Natural killer cell (primary cell): ENCODE results near the gene SCLT1. TPM values are rescaled to one million over a fixed set of nuclear protein-coding genes. Genes with fewer than 3 reads are reported as not detected.

ENCODE experiments used
- ATAC-seq, 3 donors: fragments of 150-1000 bp in 2 of 3; fragments of 200-7000 bp in 1 of 3; cut with Tn5 transposase; 1 replicate in 1 of 3; 2 replicates in 2 of 3; pipeline ENCODE4 v1.10.0; 2021; ENCODE audit warnings: mild to moderate bottlenecking in 2 of 3, moderate library complexity in 2 of 3
- DNase-seq, 2 donors: peaks; one replicate each; pipeline versions ENCODE4 v3.0.0 to v3.0.0-alpha.2; 2013 to 2021; ENCODE audit warnings: mixed read lengths in 1 of 2
- H3K27ac ChIP-seq: one replicate; pipeline ENCODE4 v1.5.1; 2013; ENCODE audit warnings: mild to moderate bottlenecking, low read length
- H3K27me3 ChIP-seq: one replicate; pipeline ENCODE4 v1.6.1; 2013; ENCODE audit warnings: low read length; ENCODE audit not compliant: control insufficient read depth, insufficient read depth
- H3K36me3 ChIP-seq: one replicate; pipeline ENCODE4 v1.6.1; 2013; ENCODE audit warnings: low read length; ENCODE audit not compliant: control insufficient read depth, insufficient read depth
- H3K4me1 ChIP-seq: one replicate; pipeline ENCODE4 v1.6.1; 2013; ENCODE audit warnings: low read length; ENCODE audit not compliant: control insufficient read depth, insufficient read depth
- H3K4me3 ChIP-seq: one replicate; pipeline ENCODE4 v1.5.1; 2013; ENCODE audit warnings: low read length
- H3K9me3 ChIP-seq: one replicate; pipeline ENCODE4 v1.6.1; 2013; ENCODE audit warnings: low read length; ENCODE audit not compliant: control insufficient read depth, insufficient read depth
- H3K27ac Mint-ChIP-seq, 2 donors: one replicate each; pipeline ENCODE4 v1.8.0; 2022; ENCODE audit warnings: mild to moderate bottlenecking in 2 of 2, mixed read lengths in 2 of 2, moderate library complexity in 1 of 2
- H3K27me3 Mint-ChIP-seq, 2 donors: one replicate each; pipeline ENCODE4 v1.8.0; 2022; ENCODE audit warnings: low read depth in 2 of 2, mixed read lengths in 2 of 2
- H3K36me3 Mint-ChIP-seq: one replicate; pipeline ENCODE4 v1.8.0; 2022; ENCODE audit warnings: mixed read lengths
- H3K4me1 Mint-ChIP-seq, 2 donors: one replicate each; pipeline ENCODE4 v1.8.0; 2022; ENCODE audit warnings: mixed read lengths in 2 of 2
- H3K4me3 Mint-ChIP-seq: one replicate; pipeline ENCODE4 v1.8.0; 2022; ENCODE audit warnings: mild to moderate bottlenecking, moderate library complexity, mixed read lengths
- H3K9me3 Mint-ChIP-seq, 2 donors: one replicate each; pipeline ENCODE4 v1.8.0; 2022; ENCODE audit warnings: mixed read lengths in 2 of 2
- WGBS: methylation state at CpG from one replicate; pipeline ENCODE4 v1.1.7; 2013; ENCODE audit warnings: missing lambda C conversion rate; ENCODE audit not compliant: insufficient coverage; 5-methylcytosine and 5-hydroxymethylcytosine counted together
- intact Hi-C: fragments of 100-400 bp; cut with micrococcal nuclease; formaldehyde crosslinking; loops from one replicate; pipeline ENCODE4 v1.14.2; 2022
- total RNA-seq, 4 donors: library from RNA; stranded (reverse); fragments of 120-200 nt in 1 of 4; gene quantifications; one replicate each; pipeline versions ENCODE4 v1.2.3 to v1.2.4, GENCODE V29; 2013 to 2022
- TF ChIP-seq, protein P1 (sequence below): fragments of 200-600 bp; IDR thresholded peaks from one replicate; pipeline ENCODE4 v1.8.0; 2022; ENCODE audit warnings: antibody characterized with exemption

Gene SCLT1
- total RNA-seq, 3 donors from 2014 or later (not counting 1 experiment from before 2014, with no cell fraction given) = 54.0 to 59.9 (median 55.4) TPM

DNA sequence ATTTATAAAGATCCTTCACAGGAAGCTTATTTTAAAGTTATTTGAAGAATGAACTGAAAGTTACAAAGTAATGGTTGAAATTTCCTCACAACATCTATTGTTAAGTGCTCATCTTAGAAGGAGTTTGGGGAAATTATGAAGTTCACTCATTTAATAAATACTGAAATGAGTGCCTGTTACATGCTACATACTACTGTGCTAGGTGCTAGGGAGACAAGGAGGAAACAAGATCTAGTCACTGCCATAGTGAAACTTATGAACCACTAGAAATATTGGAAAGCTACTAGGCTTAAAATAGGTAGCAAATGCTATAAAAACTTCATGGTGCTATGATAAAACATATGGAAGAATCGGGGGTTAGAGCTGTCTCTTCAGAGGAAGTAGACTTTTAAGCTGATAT lies 186.8 kb downstream of the SCLT1 start:
- H3K27ac ChIP-seq = no peak overlapping the region

DNA sequence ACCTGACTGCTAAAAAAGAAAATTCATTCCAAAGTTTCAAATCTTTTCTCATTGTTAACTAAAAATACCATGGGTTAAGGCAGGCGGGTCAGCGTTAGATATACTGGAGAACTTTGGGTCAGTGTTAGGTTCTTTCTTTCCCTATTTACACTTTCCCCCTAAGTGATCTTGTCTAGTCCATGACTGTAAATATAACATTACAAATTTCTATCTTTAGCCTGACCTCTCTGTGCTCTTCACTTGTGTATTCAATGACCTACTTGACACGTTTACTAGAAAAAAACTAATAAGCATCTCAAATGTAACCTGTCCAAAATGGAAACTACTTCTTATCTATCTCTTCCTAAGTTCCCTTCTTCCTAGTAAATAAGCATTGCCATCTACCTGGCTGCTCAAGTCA lies 188.5 kb downstream of the SCLT1 start:
- no peak for ATAC-seq
- H3K27ac ChIP-seq = no peak overlapping the region
- 67% methylated on average over 2 of the region's 3 CpGs for WGBS
- peak overlapping the region in 1 of 2 donors; percentile 0 for H3K27ac Mint-ChIP-seq
- H3K27me3 Mint-ChIP-seq = no peaks in the 10 kb centered on the region
- no peak overlapping the region for H3K4me3 ChIP-seq
- no peak for DNase-seq
- no peaks in the 10 kb centered on the region for H3K36me3 Mint-ChIP-seq
- H3K9me3 ChIP-seq = no peaks in the 10 kb centered on the region
- intact Hi-C loops = no loop called here
- H3K36me3 ChIP-seq = no peaks in the 10 kb centered on the region
- TF ChIP-seq, protein P1, sequence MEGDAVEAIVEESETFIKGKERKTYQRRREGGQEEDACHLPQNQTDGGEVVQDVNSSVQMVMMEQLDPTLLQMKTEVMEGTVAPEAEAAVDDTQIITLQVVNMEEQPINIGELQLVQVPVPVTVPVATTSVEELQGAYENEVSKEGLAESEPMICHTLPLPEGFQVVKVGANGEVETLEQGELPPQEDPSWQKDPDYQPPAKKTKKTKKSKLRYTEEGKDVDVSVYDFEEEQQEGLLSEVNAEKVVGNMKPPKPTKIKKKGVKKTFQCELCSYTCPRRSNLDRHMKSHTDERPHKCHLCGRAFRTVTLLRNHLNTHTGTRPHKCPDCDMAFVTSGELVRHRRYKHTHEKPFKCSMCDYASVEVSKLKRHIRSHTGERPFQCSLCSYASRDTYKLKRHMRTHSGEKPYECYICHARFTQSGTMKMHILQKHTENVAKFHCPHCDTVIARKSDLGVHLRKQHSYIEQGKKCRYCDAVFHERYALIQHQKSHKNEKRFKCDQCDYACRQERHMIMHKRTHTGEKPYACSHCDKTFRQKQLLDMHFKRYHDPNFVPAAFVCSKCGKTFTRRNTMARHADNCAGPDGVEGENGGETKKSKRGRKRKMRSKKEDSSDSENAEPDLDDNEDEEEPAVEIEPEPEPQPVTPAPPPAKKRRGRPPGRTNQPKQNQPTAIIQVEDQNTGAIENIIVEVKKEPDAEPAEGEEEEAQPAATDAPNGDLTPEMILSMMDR = no peak
- no peaks in the 10 kb centered on the region for H3K4me1 ChIP-seq
- no peak overlapping the region for H3K4me3 Mint-ChIP-seq
- H3K4me1 Mint-ChIP-seq = peaks cover 24 to 33% of the 10 kb centered on the region in 2 donors
- no peaks in the 10 kb centered on the region for H3K9me3 Mint-ChIP-seq
- H3K27me3 ChIP-seq = no peaks in the 10 kb centered on the region

More for the DNA sequence above, 186.8 kb downstream of the SCLT1 start:
- peak overlapping the region; percentile 2 to 50 for H3K27ac Mint-ChIP-seq
- Histone ChIP-seq H3K27me3 (no peaks in the 10 kb centered on the region), H3K4me3 (no peak overlapping the region), H3K4me1 (no peaks in the 10 kb centered on the region), H3K36me3 (no peaks in the 10 kb centered on the region), H3K9me3 (no peaks in the 10 kb centered on the region)
- DNase-seq (no peak), ATAC-seq (no peak)
- no peaks in the 10 kb centered on the region for H3K9me3 Mint-ChIP-seq
- 83% methylated on average over 1 of the region's 1 CpG for WGBS
- TF ChIP-seq, protein P1 = no peak
- no peaks in the 10 kb centered on the region for H3K36me3 Mint-ChIP-seq
- no peaks in the 10 kb centered on the region for H3K27me3 Mint-ChIP-seq
- intact Hi-C loops = no loop called here
- H3K4me1 Mint-ChIP-seq = peaks cover 24 to 33% of the 10 kb centered on the region in 2 donors
- H3K4me3 Mint-ChIP-seq = no peak overlapping the region

DNA sequence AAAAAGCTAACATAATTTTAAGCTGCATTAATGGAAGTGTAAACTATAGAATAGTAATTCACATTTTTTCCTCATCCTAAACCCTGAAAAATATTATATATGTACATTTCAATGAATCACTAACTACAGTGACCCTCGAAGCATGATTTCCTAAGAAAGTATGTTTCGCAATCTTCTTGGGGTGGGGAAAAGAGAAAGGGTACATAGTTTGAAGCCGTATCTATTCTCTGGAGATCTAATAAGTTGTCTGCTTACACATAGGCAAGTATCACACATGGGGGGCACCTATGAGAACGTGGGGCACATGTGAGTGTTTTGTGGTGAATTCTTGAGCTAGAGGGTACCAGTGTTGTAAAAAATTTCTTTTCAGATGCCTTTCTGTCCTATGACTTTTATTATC lies 212.7 kb downstream of the SCLT1 start:
- no peak overlapping the region for H3K4me3 Mint-ChIP-seq
- no peaks in the 10 kb centered on the region for H3K27me3 Mint-ChIP-seq
- peaks cover 18 to 26% of the 10 kb centered on the region in 2 donors for H3K4me1 Mint-ChIP-seq
- WGBS = 85% methylated on average over 3 of the region's 4 CpGs
- intact Hi-C loops = no loop called here
- H3K27ac ChIP-seq = no peak overlapping the region
- H3K9me3 ChIP-seq = no peaks in the 10 kb centered on the region
- H3K36me3 Mint-ChIP-seq = no peaks in the 10 kb centered on the region
- peaks cover 2% of the 10 kb centered on the region for H3K4me1 ChIP-seq
- peaks cover 9% of the 10 kb centered on the region for H3K36me3 ChIP-seq
- DNase-seq (no peak), ATAC-seq (no peak)
- H3K4me3 ChIP-seq = no peak overlapping the region
- H3K9me3 Mint-ChIP-seq = no peaks in the 10 kb centered on the region
- no peaks in the 10 kb centered on the region for H3K27me3 ChIP-seq
- H3K27ac Mint-ChIP-seq = no peak overlapping the region
- TF ChIP-seq, protein P1 = no peak

DNA sequence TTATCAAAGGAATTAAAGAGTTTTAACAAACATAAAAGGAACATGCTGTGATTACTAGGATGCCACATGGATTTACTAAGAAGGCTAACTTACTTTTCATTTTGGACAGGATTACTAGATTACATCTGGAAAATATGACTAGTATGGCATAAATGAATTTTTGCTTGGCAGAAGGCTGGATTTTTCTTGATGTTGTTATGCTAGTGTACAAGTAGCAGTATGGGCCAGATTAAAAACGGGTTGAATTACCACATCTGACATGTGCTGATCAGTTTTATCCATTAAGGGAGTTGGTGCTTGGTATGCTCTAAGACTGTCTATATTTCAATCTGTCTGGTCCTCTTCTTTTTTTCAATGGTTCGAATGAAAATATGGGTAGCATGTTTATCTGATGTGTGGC lies 213.4 kb downstream of the SCLT1 start:
- Mint-ChIP-seq H3K36me3 (no peaks in the 10 kb centered on the region), H3K4me3 (no peak overlapping the region), H3K4me1 (peaks cover 18 to 26% of the 10 kb centered on the region in 2 donors), H3K9me3 (no peaks in the 10 kb centered on the region), H3K27ac (no peak overlapping the region), H3K27me3 (no peaks in the 10 kb centered on the region)
- H3K36me3 ChIP-seq = peaks cover 7% of the 10 kb centered on the region
- intact Hi-C loops = no loop called here
- TF ChIP-seq, protein P1 = no peak
- WGBS = 100% methylated on average over 1 of the region's 2 CpGs
- H3K27ac ChIP-seq = no peak overlapping the region
- no peaks in the 10 kb centered on the region for H3K9me3 ChIP-seq
- no peaks in the 10 kb centered on the region for H3K27me3 ChIP-seq
- no peak for DNase-seq
- peaks cover 2% of the 10 kb centered on the region for H3K4me1 ChIP-seq
- no peak overlapping the region for H3K4me3 ChIP-seq
- no peak for ATAC-seq
